Keratinocyte (primary cell): ENCODE measurements around the gene KIAA0930.

Experiments used
- EZH2 ChIP-seq: IDR thresholded peaks from one replicate; pipeline ENCODE4 v1.6.1; 2012; ENCODE audit warnings: inconsistent platforms, mild to moderate bottlenecking, low read length, moderate library complexity
- TF ChIP-seq, protein P1 (sequence below), 3 experiments: IDR thresholded peaks in 1 of 3; conservative IDR thresholded peaks in 1 of 3; optimal IDR thresholded peaks in 1 of 3; 2 replicates in 2 of 3; 3 replicates in 1 of 3; pipeline versions ENCODE3 to v1.5.1; 2011; ENCODE audit warnings: low read length in 3 of 3, mild to moderate bottlenecking in 3 of 3, moderate library complexity in 2 of 3, control low read depth in 1 of 3, inconsistent platforms in 1 of 3; ENCODE audit not compliant: insufficient read depth in 2 of 3; ENCODE audit errors: extremely low read depth in 1 of 3

DNA sequence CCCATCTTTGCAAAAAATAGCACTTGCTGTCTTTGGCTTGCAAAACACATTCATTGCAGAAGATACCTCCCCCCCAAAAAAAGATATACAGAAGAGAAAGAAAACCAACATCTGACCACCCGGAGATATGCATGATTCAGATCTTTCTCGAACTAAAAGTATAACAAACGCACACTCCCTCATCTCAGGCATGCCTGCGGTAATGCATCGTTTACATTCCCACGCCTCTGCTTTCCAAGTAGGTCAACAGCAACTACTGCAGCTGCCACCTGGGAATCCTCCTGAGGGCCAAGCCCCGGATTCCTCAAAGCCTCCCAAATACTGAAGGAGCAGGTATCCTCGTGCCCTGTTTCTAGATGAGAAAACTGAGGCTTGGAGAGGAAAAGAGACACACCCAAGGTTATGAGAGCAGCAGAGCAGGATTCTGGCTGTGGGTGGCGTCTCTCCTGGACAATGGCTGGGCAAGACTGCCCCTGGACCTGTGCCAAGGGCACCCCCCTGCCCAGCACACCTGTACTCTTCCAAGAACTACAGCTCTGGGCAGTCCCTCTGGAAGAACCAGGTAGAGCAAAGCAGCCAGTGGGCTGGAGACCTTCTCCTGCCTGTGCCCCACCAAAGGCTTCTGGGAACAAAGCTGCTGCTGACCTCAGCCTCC is 38.9 kb downstream of the KIAA0930 start:
- TF ChIP-seq, protein P1, sequence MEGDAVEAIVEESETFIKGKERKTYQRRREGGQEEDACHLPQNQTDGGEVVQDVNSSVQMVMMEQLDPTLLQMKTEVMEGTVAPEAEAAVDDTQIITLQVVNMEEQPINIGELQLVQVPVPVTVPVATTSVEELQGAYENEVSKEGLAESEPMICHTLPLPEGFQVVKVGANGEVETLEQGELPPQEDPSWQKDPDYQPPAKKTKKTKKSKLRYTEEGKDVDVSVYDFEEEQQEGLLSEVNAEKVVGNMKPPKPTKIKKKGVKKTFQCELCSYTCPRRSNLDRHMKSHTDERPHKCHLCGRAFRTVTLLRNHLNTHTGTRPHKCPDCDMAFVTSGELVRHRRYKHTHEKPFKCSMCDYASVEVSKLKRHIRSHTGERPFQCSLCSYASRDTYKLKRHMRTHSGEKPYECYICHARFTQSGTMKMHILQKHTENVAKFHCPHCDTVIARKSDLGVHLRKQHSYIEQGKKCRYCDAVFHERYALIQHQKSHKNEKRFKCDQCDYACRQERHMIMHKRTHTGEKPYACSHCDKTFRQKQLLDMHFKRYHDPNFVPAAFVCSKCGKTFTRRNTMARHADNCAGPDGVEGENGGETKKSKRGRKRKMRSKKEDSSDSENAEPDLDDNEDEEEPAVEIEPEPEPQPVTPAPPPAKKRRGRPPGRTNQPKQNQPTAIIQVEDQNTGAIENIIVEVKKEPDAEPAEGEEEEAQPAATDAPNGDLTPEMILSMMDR (optimal IDR thresholded peaks at IDR 0.05 in 1 of 3, IDR thresholded peaks at IDR 0.05 in 1 of 3, conservative IDR thresholded peaks at IDR 0.05 in 1 of 3; ENCODE audit: extremely low read depth in 1 of 3, insufficient read depth in 2 of 3, low read length in 3 of 3): no peak
- no peak for TF ChIP-seq EZH2
